ENCODE measurements around the gene MYL12B.

- TF ChIP-seq FOS (IDR thresholded peaks at IDR 0.05; ENCODE audit: borderline replicate concordance, insufficient read depth, low read length) (no peak), CTCF (IDR thresholded peaks at IDR 0.05; ENCODE audit: extremely low read depth in 1 of 2, insufficient read depth in 1 of 2, low read depth in 1 of 2, low read length in 2 of 2) (no peak), EZH2 (IDR thresholded peaks at IDR 0.05; ENCODE audit: borderline replicate concordance, low read depth, low read length, severe bottlenecking) (no peak), POLR2A (IDR thresholded peaks at IDR 0.05; ENCODE audit: low read depth, low read length) (no peak), POLR2AphosphoS5 (IDR thresholded peaks at IDR 0.05; ENCODE audit: insufficient read depth, low read depth, low read length) (no peak), JUN (IDR thresholded peaks at IDR 0.05; ENCODE audit: borderline replicate concordance, insufficient read depth, insufficient read length, low read depth) (no peak), MAX (IDR thresholded peaks at IDR 0.05; ENCODE audit: insufficient read depth, insufficient read length) (no peak), MYC (IDR thresholded peaks at IDR 0.05; ENCODE audit: low read depth, low read length) (no peak), GATA2 (IDR thresholded peaks at IDR 0.05; ENCODE audit: insufficient read depth, insufficient read length, low read depth, low read length) (no peak)
Observed at GRCh38 chr18:3248062-3248657, 13.8 kb upstream of the MYL12B start.

Data from endothelial cell of umbilical vein (primary cell).